GM04503 (cell line): Measurements from ENCODE around the gene CIPC.

Experiments used
- DNase-seq: peaks from one replicate; pipeline ENCODE4 v3.0.0-alpha.2; 2012; ENCODE audit warnings: low read depth

Gene CIPC

GRCh38 chr14:77154421-77154820 is 56.4 kb downstream of the CIPC start:
- no peak for DNase-seq

- DNase-seq, result no peak
Measured at GRCh38 chr14:77155083-77155482, 57.0 kb downstream of the CIPC start.

- no peak for DNase-seq
Measured at GRCh38 chr14:77157740-77158139, 59.7 kb downstream of the CIPC start.

GRCh38 chr14:77158175-77158881 is 60.3 kb downstream of the CIPC start:
- DNase-seq, result peak; percentile 21

GRCh38 chr14:77158882-77159255 is 60.8 kb downstream of the CIPC start:
- DNase-seq, result no peak

- DNase-seq, result no peak
Measured at GRCh38 chr14:77161011-77161410, 63.0 kb downstream of the CIPC start.
